PC-9 (cell line): ENCODE results near the gene PFKFB3. TPM values are rescaled to one million over a fixed set of nuclear protein-coding genes. Genes with fewer than 3 reads are reported as not detected.

Experiments
- BruUV-seq: library from RNA; stranded (reverse); fragments of 400-500 nt; replicated peaks from 2 replicates; lab custom pipeline; 2021; lab: Mats Ljungman, UMichigan
- CTCF ChIA-PET: fragments of 300-600 bp; sonication (Branson Sonifier 250); formaldehyde crosslinking; loops from one replicate; lab custom pipeline; 2022; ENCODE audit warnings: antibody characterized with exemption; lab: Charles Lee
- POLR2A ChIA-PET: fragments of 300-600 bp; sonication (Branson Sonifier 250); formaldehyde crosslinking; loops from one replicate; lab custom pipeline; 2022; ENCODE audit warnings: antibody characterized with exemption; ENCODE audit not compliant: unreplicated experiment; lab: Charles Lee
- DNase-seq, 2 experiments: peaks; one replicate each; pipeline versions ENCODE4 v3.0.0 to v3.0.0-alpha.2; 2015 to 2022; ENCODE audit warnings: mixed read lengths in 1 of 2
- H2AFZ ChIP-seq: fragments of 200-600 bp; sonication (generic); 2 replicates; pipeline ENCODE4 v1.8.1; 2017; ENCODE audit warnings: antibody characterized with exemption
- H3F3A ChIP-seq: fragments of 200-600 bp; sonication (generic); 2 replicates; pipeline ENCODE4 v1.8.1; 2017; ENCODE audit warnings: antibody characterized with exemption, mild to moderate bottlenecking, low read depth; ENCODE audit not compliant: insufficient read depth
- H3K27ac ChIP-seq: fragments of 200-600 bp; sonication (generic); 2 replicates; pipeline ENCODE4 v1.6.1; 2016; ENCODE audit warnings: mixed run types
- H3K27me3 ChIP-seq: fragments of 200-600 bp; sonication (generic); 2 replicates; pipeline ENCODE4 v1.6.1; 2016; ENCODE audit warnings: low read depth, mixed run types; ENCODE audit not compliant: insufficient read depth
- H3K36me3 ChIP-seq: fragments of 200-600 bp; sonication (generic); 2 replicates; pipeline ENCODE4 v1.6.1; 2016; ENCODE audit warnings: low read depth, mixed run types
- H3K4me1 ChIP-seq: fragments of 200-600 bp; sonication (generic); replicated peaks from 2 replicates; pipeline ENCODE4 v1.6.1; 2016; ENCODE audit warnings: mixed run types; ENCODE audit not compliant: insufficient read depth
- H3K4me2 ChIP-seq: fragments of 200-600 bp; sonication (generic); 2 replicates; pipeline ENCODE4 v1.6.1; 2017; ENCODE audit warnings: mixed run types
- H3K4me3 ChIP-seq: fragments of 200-600 bp; sonication (generic); 2 replicates; pipeline ENCODE4 v1.6.1; 2016; ENCODE audit warnings: mixed run types
- H3K79me2 ChIP-seq: fragments of 200-600 bp; sonication (generic); 2 replicates; pipeline ENCODE4 v1.6.1; 2017; ENCODE audit warnings: low read depth, mixed run types
- H3K9me2 ChIP-seq: fragments of 200-600 bp; sonication (generic); 2 replicates; pipeline ENCODE4 v1.8.1; 2017; ENCODE audit warnings: mild to moderate bottlenecking; ENCODE audit not compliant: insufficient read depth
- H3K9me3 ChIP-seq: fragments of 200-600 bp; sonication (generic); 2 replicates; pipeline ENCODE4 v1.8.1; 2016; ENCODE audit warnings: low read depth; ENCODE audit not compliant: insufficient read depth
- H4K20me1 ChIP-seq: fragments of 200-600 bp; sonication (generic); 2 replicates; pipeline ENCODE4 v1.8.1; 2017; ENCODE audit not compliant: insufficient read depth
- CTCF ChIP-seq: fragments of 200-600 bp; sonication (generic); conservative IDR thresholded peaks from 2 replicates; pipeline ENCODE4 v1.6.1; 2017; ENCODE audit warnings: mixed run types, antibody characterized with exemption, mild to moderate bottlenecking, moderate library complexity
- EZH2 ChIP-seq: fragments of 200-600 bp; sonication (generic); IDR thresholded peaks from 2 replicates; pipeline ENCODE4 v1.8.0; 2017; ENCODE audit warnings: antibody characterized with exemption, low read depth
- intact Hi-C: fragments of 100-400 bp; cut with micrococcal nuclease; formaldehyde crosslinking; loops from one replicate; pipeline ENCODE4 v1.10.0; 2022; ENCODE audit not compliant: unreplicated experiment
- total RNA-seq: library from RNA; stranded (reverse); gene quantifications from 2 replicates; pipeline ENCODE4 v1.2.3, GENCODE V29; 2021

PFKFB3 gene
- total RNA-seq, 1 experiment from 2014 or later, result 37.8 TPM

GRCh38 chr10:6213908-6214307 lies 11.2 kb downstream of the PFKFB3 start:
- H3K79me2 ChIP-seq, result peaks cover 10% of the 10 kb centered on the region; the same call in 1 of the 2 replicates
- H3K4me3 ChIP-seq, result no peak overlapping the region
- H4K20me1 ChIP-seq, result peaks cover 10% of the 10 kb centered on the region; the same call in 1 of the 2 replicates
- H3K9me3 ChIP-seq, result no peaks in the 10 kb centered on the region
- no peak overlapping the region for H2AFZ ChIP-seq
- H3K27ac ChIP-seq, result no peak overlapping the region
- no peaks in the 10 kb centered on the region for H3K27me3 ChIP-seq
- H3K36me3 ChIP-seq, result no peaks in the 10 kb centered on the region
- intact Hi-C loops, result no loop called here
- H3K4me2 ChIP-seq, result no peak overlapping the region
- H3K4me1 ChIP-seq, result no peaks in the 10 kb centered on the region
- no peak for DNase-seq
- TF ChIP-seq EZH2 (no peak), CTCF (no peak)
- CTCF ChIA-PET, result no interaction called here
- H3K9me2 ChIP-seq, result no peaks in the 10 kb centered on the region
- POLR2A ChIA-PET, result no interaction called here
- no TSS peak for BruUV-seq
- no peaks in the 10 kb centered on the region for H3F3A ChIP-seq

- TF ChIP-seq EZH2 (no peak), CTCF (no peak)
- BruUV-seq, result no TSS peak
- Histone ChIP-seq H3K9me2 (no peaks in the 10 kb centered on the region), H3K4me1 (no peaks in the 10 kb centered on the region), H3K4me3 (no peak overlapping the region), H3K27ac (no peak overlapping the region), H3K4me2 (no peak overlapping the region), H3K9me3 (no peaks in the 10 kb centered on the region), H3K27me3 (no peaks in the 10 kb centered on the region), H3F3A (no peaks in the 10 kb centered on the region), H4K20me1 (peaks cover 10% of the 10 kb centered on the region; the same call in 1 of the 2 replicates), H3K36me3 (no peaks in the 10 kb centered on the region), H2AFZ (no peak overlapping the region), H3K79me2 (0 out of 2 replicates have a peak, but pooled peaks cover 4% of the 10 kb centered on the region)
- DNase-seq, result no peak
- POLR2A ChIA-PET, result no interaction called here
- CTCF ChIA-PET, result no interaction called here
- intact Hi-C loops, result no loop called here
These were observed 11.9 kb downstream of the PFKFB3 start for GRCh38 chr10:6214612-6215011.

- H2AFZ ChIP-seq, result no peak overlapping the region
- H3K27me3 ChIP-seq, result no peaks in the 10 kb centered on the region
- peaks cover 10% of the 10 kb centered on the region; the same call in 1 of the 2 replicates for H4K20me1 ChIP-seq
- H3K9me2 ChIP-seq, result no peaks in the 10 kb centered on the region
- H3K27ac ChIP-seq, result no peak overlapping the region
- no peak overlapping the region for H3K4me3 ChIP-seq
- DNase-seq, result no peak
- no peaks in the 10 kb centered on the region for H3F3A ChIP-seq
- TF ChIP-seq EZH2 (no peak), CTCF (no peak)
- no peaks in the 10 kb centered on the region for H3K4me1 ChIP-seq
- POLR2A ChIA-PET, result no interaction called here
- no TSS peak for BruUV-seq
- CTCF ChIA-PET, result no interaction called here
- intact Hi-C loops, result no loop called here
- no peaks in the 10 kb centered on the region for H3K9me3 ChIP-seq
- H3K4me2 ChIP-seq, result no peak overlapping the region
- no peaks in the 10 kb centered on the region for H3K36me3 ChIP-seq
- 0 out of 2 replicates have a peak, but pooled peaks cover 4% of the 10 kb centered on the region for H3K79me2 ChIP-seq
These were observed 12.5 kb downstream of the PFKFB3 start for GRCh38 chr10:6215241-6215640.
